Activated CD8-positive, alpha-beta T cell treated with anti-CD3 and anti-CD28 coated beads for 36 hours (primary cell): ENCODE results near the gene SP2. TPM values are rescaled to one million over a fixed set of nuclear protein-coding genes. Genes with fewer than 3 reads are reported as not detected.

ENCODE experiments used
- ATAC-seq: fragments of 200-7000 bp; cut with Tn5 transposase; one replicate; pipeline ENCODE4 v1.10.0; 2021; ENCODE audit warnings: mild to moderate bottlenecking, moderate library complexity
- CTCF ChIA-PET: fragments of 350-600 bp; sonication (Branson Sonifier 250); formaldehyde crosslinking; loops from one replicate; lab custom pipeline; 2021; ENCODE audit warnings: antibody characterized with exemption; lab: Charles Lee
- POLR2A ChIA-PET: fragments of 350-600 bp; sonication (Branson Sonifier 250); formaldehyde crosslinking; loops from one replicate; lab custom pipeline; 2021; ENCODE audit warnings: antibody characterized with exemption; lab: Charles Lee
- DNase-seq: peaks from one replicate; pipeline ENCODE4 v3.0.0-alpha.2; 2020
- H3K27ac Mint-ChIP-seq: one replicate; pipeline ENCODE4 v1.8.0; 2021; ENCODE audit warnings: mild to moderate bottlenecking, mixed read lengths
- H3K27me3 Mint-ChIP-seq: one replicate; pipeline ENCODE4 v1.8.0; 2021; ENCODE audit warnings: mixed read lengths
- H3K36me3 Mint-ChIP-seq: one replicate; pipeline ENCODE4 v1.8.0; 2021; ENCODE audit warnings: low read depth, mixed read lengths
- H3K4me1 Mint-ChIP-seq: one replicate; pipeline ENCODE4 v1.8.0; 2021; ENCODE audit warnings: low read depth, mixed read lengths
- H3K4me3 Mint-ChIP-seq: one replicate; pipeline ENCODE4 v1.8.0; 2021; ENCODE audit warnings: mild to moderate bottlenecking, moderate library complexity, mixed read lengths
- H3K9me3 Mint-ChIP-seq: one replicate; pipeline ENCODE4 v1.8.0; 2021; ENCODE audit warnings: mixed read lengths
- CTCF ChIP-seq: fragments of 200-600 bp; IDR thresholded peaks from one replicate; pipeline ENCODE4 v1.8.0; 2022; ENCODE audit warnings: antibody characterized with exemption, mild to moderate bottlenecking
- intact Hi-C: fragments of 100-400 bp; cut with micrococcal nuclease; formaldehyde crosslinking; loops from one replicate; pipeline ENCODE4 v1.10.0; 2022
- total RNA-seq, 2 experiments: library from RNA; stranded (reverse); gene quantifications; one replicate each; pipeline ENCODE4 v1.2.3, GENCODE V29; 2021

The SP2 gene
- total RNA-seq, 2 experiments from 2014 or later = 11.5 to 13.2 TPM

GRCh38 chr17:47883589-47884426 lies 12.2 kb upstream of the SP2 start:
- no peak for ATAC-seq
- no peak for TF ChIP-seq CTCF
- Mint-ChIP-seq H3K27me3 (peaks cover 4% of the 10 kb centered on the region), H3K27ac (no peak overlapping the region), H3K36me3 (no peaks in the 10 kb centered on the region), H3K4me3 (no peak overlapping the region), H3K9me3 (no peaks in the 10 kb centered on the region), H3K4me1 (peaks cover 24% of the 10 kb centered on the region)
- ChIA-PET CTCF (interaction anchor here (1.4 to 18.8 kb wide), 3 partner anchors 11 to 65 kb away, joined by 3 to 586 read pairs (median 4); partner anchors contain the start of genes SCRN2 and SP6), POLR2A (interaction anchor here (1.1 to 1.5 kb wide), 4 partner anchors 12 to 45 kb away, joined by 3 to 5 read pairs (median 4); no protein-coding TSS in a partner anchor)
- DNase-seq = no peak
- intact Hi-C loops = no loop called here

GRCh38 chr17:47884427-47884740 lies 11.7 kb upstream of the SP2 start:
- intact Hi-C loops = no loop called here
- ChIA-PET CTCF (interaction anchor here (0.9 to 18.8 kb wide), 4 partner anchors 13 to 64 kb away, joined by 4 to 586 read pairs (median 4); partner anchors contain the start of genes SCRN2 and SP6), POLR2A (interaction anchor here (0.6 to 1.5 kb wide), 7 partner anchors 12 to 204 kb away, joined by 3 to 5 read pairs (median 3); no protein-coding TSS in a partner anchor)
- DNase-seq (no peak), ATAC-seq (no peak)
- Mint-ChIP-seq H3K9me3 (no peaks in the 10 kb centered on the region), H3K27me3 (no peaks in the 10 kb centered on the region), H3K36me3 (no peaks in the 10 kb centered on the region), H3K4me1 (peaks cover 20% of the 10 kb centered on the region), H3K27ac (no peak overlapping the region), H3K4me3 (no peak overlapping the region)
- TF ChIP-seq CTCF = no peak

GRCh38 chr17:47884905-47885730 lies 10.9 kb upstream of the SP2 start:
- intact Hi-C loops = no loop called here
- Mint-ChIP-seq H3K4me1 (peaks cover 22% of the 10 kb centered on the region), H3K27ac (no peak overlapping the region), H3K27me3 (no peaks in the 10 kb centered on the region), H3K36me3 (no peaks in the 10 kb centered on the region), H3K9me3 (no peaks in the 10 kb centered on the region), H3K4me3 (no peak overlapping the region)
- DNase-seq (no peak), ATAC-seq (no peak)
- no peak for TF ChIP-seq CTCF
- ChIA-PET CTCF (interaction anchor here (0.9 to 18.8 kb wide), 5 partner anchors 13 to 85 kb away, joined by 4 to 586 read pairs (median 4); partner anchors contain the start of genes CDK5RAP3, SCRN2 and SP6), POLR2A (interaction anchor here (0.6 to 1.5 kb wide), 9 partner anchors 11 to 205 kb away, joined by 3 to 6 read pairs (median 3); partner anchors contain the start of gene SP2)

GRCh38 chr17:47888293-47888692 lies 7.7 kb upstream of the SP2 start:
- ChIA-PET CTCF (interaction anchor here (1.5 to 18.8 kb wide), 3 partner anchors 9 to 45 kb away, joined by 10 to 586 read pairs (median 10); partner anchors contain the start of genes SCRN2 and SP6), POLR2A (interaction anchor here (0.6 to 1.2 kb wide), 3 partner anchors 46 to 61 kb away, joined by 3 to 5 read pairs (median 3); partner anchors contain the start of gene SCRN2)
- no peaks in the 10 kb centered on the region for H3K27me3 Mint-ChIP-seq
- no peak overlapping the region for H3K27ac Mint-ChIP-seq
- H3K4me3 Mint-ChIP-seq = no peak overlapping the region
- H3K9me3 Mint-ChIP-seq = no peaks in the 10 kb centered on the region
- no peak for DNase-seq
- no peak for ATAC-seq
- peaks cover 23% of the 10 kb centered on the region for H3K4me1 Mint-ChIP-seq
- no peaks in the 10 kb centered on the region for H3K36me3 Mint-ChIP-seq
- TF ChIP-seq CTCF = no peak
- intact Hi-C loops = no loop called here
